Measurements from ENCODE around the gene ANTXR1.

The ANTXR1 gene

DNA sequence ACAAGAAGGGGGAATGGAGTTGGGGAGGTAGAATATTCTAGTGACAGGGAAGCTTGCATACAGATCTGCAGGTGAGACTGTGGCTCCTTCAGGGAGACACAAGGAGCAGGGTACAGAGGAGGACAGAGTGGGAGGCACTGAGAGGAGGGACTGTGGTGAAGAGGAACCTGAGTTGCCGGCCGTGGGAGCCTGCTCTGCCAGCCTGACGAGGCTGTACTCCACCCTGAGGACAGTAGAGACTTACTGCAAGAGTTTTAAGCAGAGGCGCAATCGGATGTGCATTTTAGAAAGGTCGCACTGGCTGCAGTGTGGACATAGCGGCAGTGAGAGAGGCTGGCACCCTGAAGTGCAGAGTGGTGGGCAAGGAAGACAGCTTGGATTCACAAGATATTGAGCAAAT lies 188.3 kb downstream of the ANTXR1 start:
- in situ Hi-C loops (cut with MboI; ENCODE audit: low sequenced_read_pairs), result no loop called here

DNA sequence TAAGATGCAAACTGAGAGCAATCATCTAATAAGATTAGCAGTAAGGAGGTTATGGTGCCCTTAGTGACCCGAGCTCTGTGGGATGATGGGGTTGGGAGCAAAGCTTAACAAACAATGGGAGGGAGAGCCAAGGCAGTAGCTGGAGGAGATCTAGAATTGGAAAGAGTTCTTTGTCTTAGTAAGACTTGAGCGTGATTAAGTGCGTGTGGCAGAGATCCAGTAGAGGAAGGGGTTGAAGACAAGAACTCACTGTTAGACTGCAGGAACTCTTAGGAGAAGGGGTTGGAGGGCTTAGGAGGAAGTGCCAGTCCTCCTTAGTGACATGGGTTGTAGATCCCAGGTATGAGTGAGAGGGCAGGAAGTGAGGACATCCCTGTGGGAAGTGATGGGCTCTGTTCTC lies 189.3 kb downstream of the ANTXR1 start:
- in situ Hi-C loops (cut with MboI; ENCODE audit: low sequenced_read_pairs), result no loop called here

DNA sequence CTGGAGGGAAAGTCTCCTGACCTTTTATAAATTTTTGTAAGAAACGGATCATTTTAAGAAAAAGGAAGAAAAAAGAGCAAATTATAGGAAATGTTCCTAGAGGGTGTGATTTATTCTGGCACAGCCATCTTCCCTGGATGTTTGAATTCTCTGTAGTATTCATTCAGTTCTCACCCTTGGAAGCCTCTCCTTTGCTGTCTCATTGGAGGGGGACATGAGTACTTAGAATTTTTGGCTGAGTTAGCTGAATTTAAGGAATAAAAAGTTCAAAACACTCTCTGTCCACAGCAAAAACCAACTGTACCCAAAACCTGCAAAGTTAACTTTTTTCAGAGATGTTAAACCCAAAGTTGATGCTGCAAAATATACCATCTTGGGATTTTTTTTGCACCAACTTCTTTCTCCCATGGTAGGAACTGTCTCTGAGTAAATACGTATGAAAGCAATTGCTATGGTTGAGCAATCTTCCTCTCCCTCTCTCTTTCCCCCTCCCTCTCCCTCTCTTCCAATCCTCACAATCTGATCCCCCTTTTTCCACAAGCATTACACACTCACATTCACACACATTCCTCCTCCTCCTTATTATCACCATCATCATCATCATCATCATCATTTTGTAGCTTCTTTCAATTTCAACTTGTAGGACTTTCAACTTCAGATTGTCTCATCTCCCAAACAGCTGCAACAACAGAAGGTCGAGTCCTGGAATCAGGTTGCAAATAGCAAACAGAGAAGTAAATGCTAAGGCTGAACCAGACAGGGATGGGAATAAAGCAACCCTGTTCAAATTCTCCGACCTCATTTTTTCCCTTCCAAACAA lies 190.4 kb downstream of the ANTXR1 start:
- in situ Hi-C loops (cut with MboI; ENCODE audit: low sequenced_read_pairs), result no loop called here

DNA sequence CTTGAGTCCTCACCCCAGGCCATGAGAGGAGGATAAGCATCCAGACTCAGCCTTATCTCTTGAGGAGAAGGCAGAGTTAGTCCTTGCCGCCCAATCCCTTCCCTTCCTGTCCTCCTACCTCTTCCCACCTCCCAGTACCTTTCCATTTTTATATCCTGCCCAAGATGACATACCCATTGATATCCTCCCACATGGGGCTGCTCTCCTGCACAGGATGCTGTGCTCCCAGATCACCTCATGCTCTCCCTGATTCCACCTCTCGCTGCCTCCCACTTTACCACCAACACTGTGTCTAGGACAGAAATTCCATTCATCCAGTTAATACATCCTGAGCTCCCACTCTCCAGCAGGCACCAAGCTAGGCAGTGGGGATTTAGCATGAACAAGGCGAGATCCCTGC lies 191.7 kb downstream of the ANTXR1 start:
- in situ Hi-C loops (cut with MboI; ENCODE audit: low sequenced_read_pairs), result no loop called here

DNA sequence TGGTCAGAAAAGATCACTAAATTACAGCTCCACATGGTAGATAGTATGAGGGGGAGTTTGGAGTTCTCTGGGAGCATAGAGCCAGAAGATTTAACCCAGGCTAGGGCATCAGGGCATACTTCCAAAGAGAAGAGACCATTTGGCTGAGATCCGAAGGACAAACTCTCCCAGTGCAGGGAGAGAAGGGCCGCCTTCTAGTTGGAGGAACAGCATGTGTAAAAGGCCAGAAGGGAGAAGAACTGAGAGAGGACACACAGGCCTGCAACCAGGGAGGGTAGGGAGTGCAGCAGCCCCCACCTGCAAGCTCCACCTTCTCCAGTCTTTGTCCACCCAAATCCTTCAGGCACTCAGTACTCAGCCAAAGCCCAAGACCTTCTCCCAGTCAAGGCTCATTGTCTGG lies 192.1 kb downstream of the ANTXR1 start:
- in situ Hi-C loops (cut with MboI; ENCODE audit: low sequenced_read_pairs), result no loop called here

DNA sequence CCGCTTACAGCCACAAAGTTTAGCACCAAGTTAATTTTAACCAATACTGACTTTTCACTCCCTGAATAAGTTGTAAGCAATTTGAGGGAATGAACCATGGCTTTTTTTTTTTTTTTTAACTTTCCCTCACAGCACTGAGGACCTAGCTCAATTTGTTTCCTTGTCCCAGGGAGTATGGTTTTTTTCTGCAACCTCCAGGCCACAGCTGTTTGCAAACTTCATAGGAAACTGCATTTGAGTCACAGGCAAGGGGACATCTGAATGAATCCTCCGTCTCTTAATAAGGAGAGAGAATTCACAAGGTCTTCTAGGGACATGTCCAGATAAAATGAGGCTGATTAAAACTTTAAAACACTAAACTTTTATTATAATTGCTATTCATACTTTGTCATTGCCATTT lies 192.5 kb downstream of the ANTXR1 start:
- in situ Hi-C loops (cut with MboI; ENCODE audit: low sequenced_read_pairs), result no loop called here

DNA sequence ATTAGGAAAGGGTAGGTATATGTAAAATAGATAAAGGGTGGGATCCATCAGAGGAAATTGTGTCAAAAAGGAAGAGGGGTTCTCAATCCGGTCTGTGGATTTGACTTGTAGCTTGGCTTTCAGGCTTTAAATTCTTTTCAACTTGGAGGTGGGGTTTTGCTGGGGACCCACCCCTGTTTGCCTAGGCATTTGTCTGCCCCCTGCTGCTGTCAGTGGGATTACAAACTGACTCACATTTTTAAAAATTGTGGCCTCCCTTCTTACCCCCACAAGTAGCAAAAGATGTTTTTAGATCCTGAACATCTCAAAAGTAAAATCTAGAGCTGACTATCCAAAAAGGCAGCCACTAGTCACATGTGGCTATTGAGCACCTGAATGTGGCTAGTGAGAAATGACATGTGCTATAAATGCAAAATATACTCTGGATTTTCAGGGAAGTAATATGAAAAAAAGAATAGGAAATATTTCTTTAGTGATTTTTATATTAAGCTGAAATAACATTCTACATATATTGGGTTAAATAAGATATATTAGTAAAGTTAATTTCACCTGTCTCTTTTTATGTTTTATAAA lies 195.1 kb downstream of the ANTXR1 start:
- in situ Hi-C loops (cut with MboI; ENCODE audit: low sequenced_read_pairs), result no loop called here

DNA sequence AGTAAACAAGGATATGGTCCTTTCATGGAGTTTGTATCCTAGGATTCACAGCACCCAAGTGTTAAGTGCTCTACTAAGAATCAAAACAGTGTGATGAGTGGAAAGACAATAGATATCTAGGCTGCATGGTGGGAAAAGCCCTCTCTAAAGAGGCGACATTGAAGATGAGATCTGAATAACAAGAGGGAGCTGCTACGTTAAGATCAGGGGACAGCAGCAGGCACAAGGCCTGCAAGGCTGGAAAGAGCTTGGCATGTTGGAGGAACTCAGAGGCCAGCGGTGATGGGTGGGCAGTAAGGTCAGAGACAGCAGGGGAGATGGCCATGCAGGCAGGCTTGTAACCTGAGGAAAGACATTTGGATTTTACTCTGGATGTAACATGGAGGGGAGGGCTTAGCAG lies 196.5 kb downstream of the ANTXR1 start:
- in situ Hi-C loops (cut with MboI; ENCODE audit: low sequenced_read_pairs), result no loop called here

DNA sequence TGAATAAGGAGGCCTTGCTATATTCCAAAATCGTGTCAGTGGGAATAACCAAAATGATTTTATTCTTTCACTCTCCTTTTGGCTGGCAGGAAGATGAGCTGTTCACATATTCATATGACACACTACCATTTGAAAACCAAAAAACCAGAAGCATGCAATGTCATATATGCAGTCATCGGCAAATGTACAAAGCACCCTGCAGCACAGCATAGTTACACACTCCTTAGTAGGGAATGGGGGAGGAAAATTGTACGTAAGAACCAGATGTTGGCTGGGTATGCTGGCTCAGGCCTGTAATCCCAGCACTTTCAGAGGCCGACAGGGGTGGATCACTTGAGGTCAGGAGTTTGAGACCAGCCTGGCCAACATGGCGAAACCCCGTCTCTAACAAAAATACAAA lies 197.4 kb downstream of the ANTXR1 start:
- in situ Hi-C loops (cut with MboI; ENCODE audit: low sequenced_read_pairs), result no loop called here

DNA sequence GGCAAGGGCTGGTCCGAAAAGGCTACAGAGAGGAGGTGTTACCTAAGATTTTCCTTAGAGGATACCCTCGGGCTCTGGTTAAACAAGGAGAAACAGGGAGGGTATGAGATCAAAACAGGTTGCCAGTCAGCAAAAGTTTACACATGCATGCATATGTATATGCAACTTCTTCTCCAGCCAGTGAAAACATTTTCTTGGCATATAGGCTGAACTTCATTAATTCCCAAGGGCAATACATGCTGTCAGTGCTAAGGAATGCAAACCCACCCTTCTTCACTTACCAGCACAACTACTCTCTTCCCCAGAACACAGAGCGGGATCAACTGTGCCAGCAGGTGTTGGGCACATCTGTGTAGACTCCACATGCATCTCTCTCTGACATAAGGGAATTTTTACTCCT lies 198.1 kb downstream of the ANTXR1 start:
- in situ Hi-C loops (cut with MboI; ENCODE audit: low sequenced_read_pairs), result no loop called here

DNA sequence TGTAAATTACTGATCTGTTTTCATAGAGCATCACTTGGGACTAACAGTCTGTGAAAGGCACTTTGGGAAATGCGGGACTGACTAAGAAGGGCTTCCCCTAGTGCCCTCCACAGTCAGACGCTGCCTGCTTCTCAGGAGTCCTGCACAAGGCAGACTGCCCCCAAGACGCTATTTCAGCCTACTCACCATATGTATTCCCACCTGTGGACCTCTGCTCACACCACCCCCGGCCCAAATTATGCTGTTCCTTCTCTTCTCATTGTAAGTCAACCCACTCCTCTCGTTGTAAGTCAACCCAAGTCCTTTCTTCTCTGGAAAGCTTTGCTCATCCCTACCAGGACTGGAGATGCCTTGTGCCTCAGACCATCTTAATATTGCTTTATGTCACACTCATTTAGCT lies 198.7 kb downstream of the ANTXR1 start:
- in situ Hi-C loops (cut with MboI; ENCODE audit: low sequenced_read_pairs), result no loop called here

DNA sequence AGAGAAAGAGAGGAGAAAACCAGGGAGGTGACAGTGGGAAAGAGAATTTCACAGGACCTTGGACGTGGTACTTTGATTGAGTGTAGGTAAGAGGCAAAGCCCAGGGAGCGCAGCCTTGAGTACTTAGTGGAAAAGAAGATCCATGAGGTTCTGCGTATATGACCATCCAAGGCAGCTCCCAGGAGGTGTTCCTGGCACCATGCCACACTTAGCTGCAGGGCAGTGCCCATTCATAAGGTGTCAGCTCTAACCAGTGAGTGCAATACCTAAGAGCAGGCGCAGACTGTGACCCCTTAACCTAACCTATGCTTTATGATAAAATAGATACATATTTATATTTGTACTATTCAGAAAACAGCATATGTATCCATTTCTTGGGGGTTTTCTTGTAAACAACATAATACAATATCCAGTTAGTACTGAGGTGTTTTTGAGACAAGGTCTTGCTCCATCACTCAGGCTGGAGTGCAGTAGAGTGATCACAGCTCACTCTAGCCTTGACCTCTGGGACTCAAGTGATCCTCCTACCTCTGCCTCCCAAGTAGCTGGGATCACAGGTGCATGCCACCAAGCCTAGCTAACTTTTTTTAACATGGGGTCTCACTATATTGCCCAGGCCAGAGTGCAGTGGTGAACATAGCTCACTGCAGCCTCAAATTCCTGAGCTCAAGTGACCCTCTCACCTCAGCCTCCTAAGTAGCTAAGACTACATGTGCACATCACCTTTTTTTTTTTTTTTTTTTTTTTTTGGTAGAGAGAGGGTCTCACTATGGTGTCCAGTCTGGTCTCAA lies 199.5 kb downstream of the ANTXR1 start:
- in situ Hi-C loops (cut with MboI; ENCODE audit: low sequenced_read_pairs), result no loop called here

DNA sequence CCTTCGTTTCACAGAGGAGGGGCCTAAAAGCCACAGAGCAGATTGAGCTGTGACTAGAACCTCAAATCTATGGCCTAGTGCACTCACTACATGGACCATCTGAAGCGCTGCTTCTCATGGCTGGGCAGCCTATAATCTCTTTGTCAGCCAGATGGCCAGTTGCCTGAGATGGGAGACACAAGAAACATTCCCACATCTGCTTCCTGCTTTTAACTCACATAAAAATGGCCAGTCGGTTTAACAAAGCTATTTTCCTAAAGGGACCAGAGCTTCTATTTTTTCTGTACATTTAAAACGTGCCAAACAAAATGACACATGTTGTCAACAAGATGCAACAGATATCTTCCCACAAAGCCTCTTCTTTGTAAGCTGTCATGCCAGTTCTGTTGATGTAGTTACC lies 200.2 kb downstream of the ANTXR1 start:
- in situ Hi-C loops (cut with MboI; ENCODE audit: low sequenced_read_pairs), result no loop called here

DNA sequence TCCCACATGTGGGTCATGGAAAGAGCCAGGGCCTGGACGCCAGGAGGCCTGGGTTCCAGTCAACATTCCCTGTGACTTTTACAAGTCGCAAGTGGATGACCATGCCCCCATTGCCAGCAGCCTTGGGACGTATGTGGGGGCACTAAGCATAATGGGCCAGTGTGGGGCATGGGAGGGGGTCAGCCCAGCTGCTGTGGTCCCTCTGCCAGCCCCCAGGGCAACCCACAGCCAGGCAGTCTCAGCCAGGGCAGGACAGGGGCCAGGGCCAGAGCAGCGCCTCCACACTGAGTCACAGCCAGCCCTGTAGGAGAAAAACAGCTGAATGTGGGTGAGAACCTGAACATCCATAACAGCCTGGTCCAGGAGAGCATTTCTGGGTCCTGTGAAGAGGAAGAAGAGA lies 200.8 kb downstream of the ANTXR1 start:
- in situ Hi-C loops (cut with MboI; ENCODE audit: low sequenced_read_pairs), result no loop called here

DNA sequence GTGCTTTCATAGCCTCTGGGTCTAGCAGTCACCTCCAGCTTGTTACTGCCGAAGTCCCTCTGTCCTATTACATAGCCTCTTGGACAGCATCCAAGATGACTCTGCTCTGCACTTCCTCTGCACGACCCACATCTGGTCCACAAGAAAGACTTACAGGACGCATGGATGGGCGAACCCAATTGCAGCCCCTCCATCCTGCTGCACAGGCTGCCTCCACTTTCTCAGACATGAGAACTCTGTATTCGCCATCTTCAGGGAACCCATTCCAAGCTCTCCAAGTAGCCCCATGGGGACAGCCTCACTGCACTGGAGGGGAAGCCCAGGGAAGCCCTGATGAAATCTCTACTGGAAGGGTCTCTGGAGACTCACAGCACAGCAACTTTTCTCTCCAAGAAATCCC lies 201.9 kb downstream of the ANTXR1 start:
- in situ Hi-C loops (cut with MboI; ENCODE audit: low sequenced_read_pairs), result no loop called here

DNA sequence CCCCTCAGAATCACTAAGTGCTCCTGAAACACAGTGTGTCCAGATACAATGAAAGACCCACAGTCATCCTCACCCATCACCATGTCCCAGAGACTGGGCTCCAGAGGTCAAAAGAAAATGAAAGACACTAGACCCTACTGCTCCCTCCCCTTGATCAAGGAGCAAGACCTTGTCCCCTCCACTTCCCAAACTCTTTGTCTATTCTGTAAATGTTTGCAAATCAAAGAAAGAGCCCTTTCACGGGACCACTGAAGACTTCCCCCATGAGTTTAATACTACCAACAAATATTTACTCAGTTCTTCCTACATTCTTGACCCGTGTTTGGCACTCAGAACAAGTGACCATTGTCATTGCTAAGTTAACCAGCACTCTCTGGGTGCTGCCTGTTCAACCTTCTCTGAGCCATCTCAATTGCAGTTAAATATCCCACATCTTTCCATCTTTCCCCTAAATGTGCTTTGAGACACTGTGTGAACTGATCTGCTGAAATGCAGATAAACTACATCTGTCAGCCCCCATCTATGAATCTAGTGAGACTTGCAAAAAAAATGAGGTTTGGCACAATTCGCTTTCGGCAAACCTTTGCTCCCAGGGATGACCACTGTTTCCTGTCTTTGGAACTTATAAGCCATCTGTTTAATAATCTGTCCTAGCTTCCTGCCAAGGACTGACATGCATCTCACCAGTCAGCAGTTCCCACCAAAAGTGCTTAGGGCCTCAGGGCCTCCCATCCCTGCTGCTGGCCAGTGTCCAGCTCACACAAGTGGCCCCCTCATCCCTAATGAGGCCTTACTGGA lies 203.8 kb downstream of the ANTXR1 start:
- in situ Hi-C loops (cut with MboI; ENCODE audit: low sequenced_read_pairs), result no loop called here

DNA sequence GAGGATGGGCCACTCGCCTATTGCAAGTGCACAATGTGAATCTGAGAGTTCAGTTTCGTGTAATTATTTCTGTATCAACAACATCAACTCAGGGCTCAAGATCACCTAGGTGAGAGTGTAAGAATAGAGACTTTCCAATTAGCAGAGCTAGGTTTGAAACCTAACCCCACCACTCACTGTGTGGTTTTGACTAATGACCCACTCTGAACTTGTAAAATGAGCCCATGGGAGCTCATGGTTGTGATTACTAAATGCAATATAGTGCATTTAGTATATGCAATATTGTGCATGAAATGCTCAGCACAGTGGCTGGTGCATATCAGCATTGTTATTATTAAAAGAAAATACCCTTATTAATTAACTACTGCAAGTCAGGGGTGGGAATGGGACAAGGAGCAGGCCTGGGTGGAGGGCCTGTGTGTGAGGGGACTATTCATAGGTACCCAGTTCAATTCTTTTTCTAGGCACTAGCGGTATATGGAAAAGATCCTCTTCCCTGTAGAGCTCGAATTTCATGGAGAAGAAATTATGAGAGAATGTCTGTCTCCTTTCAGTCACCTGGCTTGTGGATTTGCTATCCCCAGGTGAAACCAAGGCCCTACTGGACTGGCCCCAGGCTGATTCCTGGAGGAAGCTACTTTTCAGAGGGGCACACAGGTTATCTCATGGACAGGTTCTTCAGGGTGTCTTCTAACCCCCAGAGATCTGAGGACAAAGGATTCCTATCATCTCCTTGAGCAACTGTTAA lies 204.5 kb downstream of the ANTXR1 start:
- in situ Hi-C loops (cut with MboI; ENCODE audit: low sequenced_read_pairs), result no loop called here

DNA sequence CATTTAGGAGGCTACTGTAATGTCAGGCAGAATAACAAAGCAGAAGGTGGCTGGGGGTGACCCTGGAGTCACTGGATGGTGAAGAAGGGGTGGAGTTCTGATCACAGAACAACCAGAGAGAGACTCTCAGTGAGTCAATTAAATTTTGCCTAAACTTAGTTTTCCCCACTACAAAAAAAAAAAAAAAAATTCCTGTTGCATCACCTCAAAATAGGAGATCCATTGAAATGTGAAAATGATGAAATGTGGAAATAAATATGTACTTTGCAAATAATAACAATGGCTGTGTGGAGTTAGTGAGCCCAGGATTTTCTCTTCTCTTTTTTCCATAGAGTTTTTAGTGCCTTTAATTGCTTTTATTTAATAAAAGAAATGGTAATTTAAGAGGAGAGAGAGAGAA lies 208.5 kb downstream of the ANTXR1 start:
- in situ Hi-C loops (cut with MboI; ENCODE audit: low sequenced_read_pairs), result no loop called here

DNA sequence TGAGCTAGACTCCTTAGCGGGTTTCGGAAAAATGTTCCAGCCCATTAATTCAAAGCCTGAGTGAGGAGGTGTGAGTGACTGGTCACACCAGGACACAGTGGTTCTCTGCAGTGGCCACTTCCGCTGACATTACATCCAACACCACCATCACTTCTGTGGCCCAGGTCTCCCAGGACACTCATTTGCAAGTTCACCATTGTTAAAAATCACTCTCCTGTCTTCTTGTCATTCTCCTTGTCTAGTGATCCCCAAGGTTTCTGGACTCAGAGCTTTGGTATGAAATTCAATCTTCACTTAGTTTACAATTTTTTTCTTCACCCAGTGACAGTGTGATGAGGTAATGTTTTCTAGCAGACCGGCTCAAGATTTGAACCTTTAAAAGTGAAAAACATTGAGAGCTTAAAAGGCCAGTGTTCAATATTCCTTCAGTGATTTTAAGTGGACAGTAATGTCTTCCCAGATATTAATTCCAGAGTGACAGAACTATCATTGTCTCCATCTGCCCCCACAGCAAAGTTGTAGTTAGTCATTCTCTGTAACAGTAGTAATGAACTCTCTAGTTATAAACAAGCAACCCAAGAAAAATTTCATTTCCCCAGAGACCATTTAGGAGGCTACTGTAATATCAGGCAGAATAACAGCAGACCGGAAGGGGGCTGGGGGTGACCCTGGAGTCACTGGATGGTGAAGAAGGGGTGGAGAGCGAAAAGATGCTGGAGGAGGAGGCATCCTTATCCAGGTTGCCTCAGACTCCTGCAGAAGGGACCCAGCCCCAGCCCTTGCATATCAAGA lies 209.2 kb downstream of the ANTXR1 start:
- in situ Hi-C loops (cut with MboI; ENCODE audit: low sequenced_read_pairs), result no loop called here
